Cardiac fibroblast (primary cell): Measurements from ENCODE around the gene TERT.
"Not testable (repeated sequence)": the region's sequence is repeated elsewhere in the genome, so short reads cannot be mapped to it uniquely, and the experiment has no call there.

ENCODE experiments used
- DNase-seq, 2 donors: peaks; one replicate each; pipeline versions ENCODE4 v3.0.0 to v3.0.0-alpha.2; 2010; ENCODE audit warnings: low read depth in 2 of 2
- H3K4me3 ChIP-seq, 2 donors: replicated peaks in 1 of 2; 1 replicate in 1 of 2; 2 replicates in 1 of 2; pipeline ENCODE4 v1.5.1; 2011; ENCODE audit warnings: low read depth in 2 of 2, low read length in 2 of 2, mild to moderate bottlenecking in 2 of 2, moderate library complexity in 1 of 2
- TF ChIP-seq, protein P1 (sequence below): IDR thresholded peaks from one replicate; pipeline ENCODE4 v1.5.1; 2011; ENCODE audit warnings: low read depth, mild to moderate bottlenecking, low read length, inconsistent platforms

The TERT gene

GRCh38 chr5:1334831-1335539, 40.1 kb upstream of the TERT start:
- no peak overlapping the region for H3K4me3 ChIP-seq
- DNase-seq: no peak
- TF ChIP-seq, protein P1, sequence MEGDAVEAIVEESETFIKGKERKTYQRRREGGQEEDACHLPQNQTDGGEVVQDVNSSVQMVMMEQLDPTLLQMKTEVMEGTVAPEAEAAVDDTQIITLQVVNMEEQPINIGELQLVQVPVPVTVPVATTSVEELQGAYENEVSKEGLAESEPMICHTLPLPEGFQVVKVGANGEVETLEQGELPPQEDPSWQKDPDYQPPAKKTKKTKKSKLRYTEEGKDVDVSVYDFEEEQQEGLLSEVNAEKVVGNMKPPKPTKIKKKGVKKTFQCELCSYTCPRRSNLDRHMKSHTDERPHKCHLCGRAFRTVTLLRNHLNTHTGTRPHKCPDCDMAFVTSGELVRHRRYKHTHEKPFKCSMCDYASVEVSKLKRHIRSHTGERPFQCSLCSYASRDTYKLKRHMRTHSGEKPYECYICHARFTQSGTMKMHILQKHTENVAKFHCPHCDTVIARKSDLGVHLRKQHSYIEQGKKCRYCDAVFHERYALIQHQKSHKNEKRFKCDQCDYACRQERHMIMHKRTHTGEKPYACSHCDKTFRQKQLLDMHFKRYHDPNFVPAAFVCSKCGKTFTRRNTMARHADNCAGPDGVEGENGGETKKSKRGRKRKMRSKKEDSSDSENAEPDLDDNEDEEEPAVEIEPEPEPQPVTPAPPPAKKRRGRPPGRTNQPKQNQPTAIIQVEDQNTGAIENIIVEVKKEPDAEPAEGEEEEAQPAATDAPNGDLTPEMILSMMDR: no peak

DNA sequence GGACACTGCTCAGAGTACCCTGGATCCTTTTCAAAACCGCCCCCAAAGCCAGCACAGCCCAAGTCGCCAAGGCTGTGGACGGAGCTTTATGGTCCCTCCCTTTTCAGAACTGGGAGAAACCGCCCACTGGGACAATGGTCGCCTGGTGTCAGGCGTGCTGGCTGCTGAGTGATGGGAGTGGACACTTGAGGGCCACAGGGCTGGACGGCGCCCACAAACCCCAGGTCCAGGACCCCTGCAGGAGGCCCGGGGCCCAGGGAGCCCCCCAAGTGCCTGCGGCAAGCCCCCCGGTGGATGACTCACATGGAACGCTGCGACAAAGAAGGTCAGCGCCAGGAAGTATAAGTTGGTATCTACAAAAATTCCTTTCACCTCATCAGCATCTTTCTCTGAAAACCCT, 39.1 kb upstream of the TERT start:
- no peak for DNase-seq
- H3K4me3 ChIP-seq: no peak overlapping the region
- TF ChIP-seq, protein P1: no peak

DNA sequence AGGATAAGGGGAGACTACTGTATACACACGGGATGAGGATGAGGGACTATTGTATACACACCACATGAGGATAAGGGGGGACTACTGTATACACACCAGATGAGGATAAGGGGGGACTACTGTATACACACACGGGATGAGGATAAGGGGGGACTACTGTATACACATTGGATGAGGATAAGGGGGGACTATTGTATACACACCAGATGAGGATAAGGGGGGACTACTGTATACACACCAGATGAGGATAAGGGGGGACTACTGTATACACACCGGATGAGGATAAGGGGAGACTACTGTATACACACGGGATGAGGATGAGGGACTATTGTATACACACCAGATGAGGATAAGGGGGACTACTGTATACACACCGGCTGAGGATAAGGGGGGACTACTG, 38.4 kb upstream of the TERT start:
- DNase-seq, H3K4me3 ChIP-seq: not testable (repeated sequence)

DNA sequence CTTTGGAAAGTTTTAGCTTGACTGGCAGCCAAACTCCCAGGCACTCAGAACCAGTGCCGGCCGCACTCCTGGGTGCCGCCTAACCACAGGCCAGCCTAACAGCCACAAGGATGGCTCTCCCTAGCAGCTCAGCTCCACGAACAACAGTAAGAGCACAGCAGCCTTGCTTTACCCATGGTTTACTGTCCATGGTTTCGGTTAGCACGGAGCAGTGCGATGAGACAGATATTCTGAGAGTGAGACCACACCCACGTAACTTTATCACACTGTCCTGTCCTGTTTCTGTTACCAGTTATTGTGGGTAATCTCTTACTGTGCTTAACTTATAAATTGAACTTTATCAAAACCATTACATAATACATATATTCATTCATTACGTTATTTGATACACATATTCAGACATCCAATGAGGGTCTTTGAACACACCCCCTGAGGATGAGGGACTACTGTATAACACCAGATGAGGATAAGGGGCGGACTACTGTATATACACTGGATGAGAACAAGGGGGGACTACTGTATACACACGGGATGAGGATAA, 37.7 kb upstream of the TERT start:
- TF ChIP-seq, protein P1: no peak
- H3K4me3 ChIP-seq: no peak overlapping the region
- no peak for DNase-seq

- no peak overlapping the region for H3K4me3 ChIP-seq
- no peak for DNase-seq
- TF ChIP-seq, protein P1: no peak
These were observed 37.1 kb upstream of the TERT start for GRCh38 chr5:1331861-1332405.

GRCh38 chr5:1330847-1331831, 36.3 kb upstream of the TERT start:
- H3K4me3 ChIP-seq: no peak overlapping the region
- no peak for DNase-seq
- TF ChIP-seq, protein P1: no peak
